MM.1S (cell line): ENCODE measurements around the gene IBTK.

Source experiments
- DNase-seq: peaks from one replicate; pipeline ENCODE4 v3.0.0-alpha.2; 2015
- H2AFZ ChIP-seq: fragments of 300-600 bp; sonication (generic); 2 replicates; pipeline ENCODE4 v1.6.0; 2016; ENCODE audit warnings: antibody characterized with exemption, low read length
- H3F3A ChIP-seq: fragments of 300-600 bp; sonication (generic); 2 replicates; pipeline ENCODE4 v1.6.1; 2016; ENCODE audit warnings: mild to moderate bottlenecking, antibody characterized with exemption, low read length, moderate library complexity, mixed read lengths; ENCODE audit not compliant: insufficient read depth
- H3K27ac ChIP-seq: fragments of 300-600 bp; sonication (generic); 2 replicates; pipeline ENCODE4 v1.5.1; 2016; ENCODE audit warnings: mild to moderate bottlenecking, low read length
- H3K27me3 ChIP-seq: fragments of 300-600 bp; sonication (generic); replicated peaks from 2 replicates; pipeline ENCODE4 v1.6.0; 2016; ENCODE audit warnings: low read length; ENCODE audit not compliant: insufficient read depth
- H3K36me3 ChIP-seq: fragments of 300-600 bp; sonication (generic); replicated peaks from 2 replicates; pipeline ENCODE4 v1.6.1; 2016; ENCODE audit warnings: mild to moderate bottlenecking, low read length, mixed read lengths; ENCODE audit not compliant: insufficient read depth
- H3K4me1 ChIP-seq: fragments of 300-600 bp; sonication (generic); 2 replicates; pipeline ENCODE4 v1.6.1; 2016; ENCODE audit warnings: low read length, mixed read lengths
- H3K4me2 ChIP-seq: fragments of 300-600 bp; sonication (generic); 2 replicates; pipeline ENCODE4 v1.6.0; 2016; ENCODE audit warnings: low read depth, low read length
- H3K4me3 ChIP-seq: fragments of 300-600 bp; sonication (generic); 2 replicates; pipeline ENCODE4 v1.5.1; 2016; ENCODE audit warnings: low read length, mixed read lengths
- H3K79me2 ChIP-seq: fragments of 300-600 bp; sonication (generic); 2 replicates; pipeline ENCODE4 v1.6.1; 2016; ENCODE audit warnings: mixed run types, low read length, mixed read lengths
- H3K9ac ChIP-seq: fragments of 300-600 bp; sonication (generic); 2 replicates; pipeline ENCODE4 v1.6.1; 2016; ENCODE audit warnings: low read length, mixed read lengths
- H3K9me2 ChIP-seq: fragments of 300-600 bp; sonication (generic); replicated peaks from 2 replicates; pipeline ENCODE4 v1.6.1; 2016; ENCODE audit warnings: mild to moderate bottlenecking, low read length, mixed read lengths; ENCODE audit not compliant: insufficient read depth
- H3K9me3 ChIP-seq: fragments of 300-600 bp; sonication (generic); replicated peaks from 2 replicates; pipeline ENCODE4 v1.6.1; 2016; ENCODE audit warnings: mild to moderate bottlenecking, low read length, mixed read lengths; ENCODE audit not compliant: insufficient read depth
- H4K20me1 ChIP-seq: fragments of 300-600 bp; sonication (generic); 2 replicates; pipeline ENCODE4 v1.6.1; 2016; ENCODE audit warnings: mild to moderate bottlenecking, low read length, moderate library complexity, mixed read lengths; ENCODE audit not compliant: insufficient read depth
- EZH2 ChIP-seq: fragments of 300-600 bp; sonication (generic); optimal IDR thresholded peaks from 2 replicates; pipeline ENCODE3; 2017; ENCODE audit warnings: low read depth, mild to moderate bottlenecking, antibody characterized with exemption, low read length, mixed read lengths
- EZH2phosphoT487 ChIP-seq: fragments of 300-600 bp; sonication (generic); IDR thresholded peaks from 2 replicates; pipeline ENCODE4 v1.6.1; 2018; ENCODE audit warnings: antibody characterized with exemption, low read length
- TF ChIP-seq, protein P1 (sequence below): fragments of 300-600 bp; sonication (generic); IDR thresholded peaks from 2 replicates; pipeline ENCODE4 v1.5.1; 2016; ENCODE audit warnings: antibody characterized with exemption, low read length, mixed read lengths

IBTK gene

DNA sequence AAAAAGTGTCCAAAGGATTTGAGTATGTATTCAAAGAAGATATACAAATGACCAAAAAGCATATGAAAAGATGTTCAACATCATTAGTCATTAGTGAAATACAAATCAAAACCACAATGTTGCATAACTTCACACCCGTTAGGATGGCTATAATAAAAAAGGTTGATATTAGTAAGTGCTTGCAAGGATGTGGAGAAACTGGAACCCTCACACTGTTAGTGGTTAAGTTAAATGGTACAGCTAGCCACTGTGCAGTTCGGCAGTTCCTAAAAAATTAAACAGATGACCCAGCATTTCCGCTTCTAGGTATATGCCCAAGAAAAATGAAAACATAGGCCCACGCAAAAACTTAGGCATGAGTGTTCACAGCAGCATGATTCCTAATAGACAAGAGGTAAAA is 38.6 kb downstream of the IBTK start:
- no peaks in the 10 kb centered on the region for H3K4me1 ChIP-seq
- H3K9ac ChIP-seq = no peak overlapping the region
- H2AFZ ChIP-seq = no peak overlapping the region
- peaks cover 3% of the 10 kb centered on the region; the same call in 1 of the 2 replicates for H3K36me3 ChIP-seq
- H3K9me3 ChIP-seq = no peaks in the 10 kb centered on the region
- no peaks in the 10 kb centered on the region for H3F3A ChIP-seq
- H3K27me3 ChIP-seq = no peaks in the 10 kb centered on the region
- H4K20me1 ChIP-seq = no peaks in the 10 kb centered on the region
- DNase-seq = no peak
- no peak overlapping the region for H3K4me3 ChIP-seq
- H3K4me2 ChIP-seq = no peak overlapping the region
- no peaks in the 10 kb centered on the region for H3K79me2 ChIP-seq
- no peaks in the 10 kb centered on the region for H3K9me2 ChIP-seq
- TF ChIP-seq EZH2phosphoT487 (no peak), EZH2 (no peak)
- TF ChIP-seq, protein P1, sequence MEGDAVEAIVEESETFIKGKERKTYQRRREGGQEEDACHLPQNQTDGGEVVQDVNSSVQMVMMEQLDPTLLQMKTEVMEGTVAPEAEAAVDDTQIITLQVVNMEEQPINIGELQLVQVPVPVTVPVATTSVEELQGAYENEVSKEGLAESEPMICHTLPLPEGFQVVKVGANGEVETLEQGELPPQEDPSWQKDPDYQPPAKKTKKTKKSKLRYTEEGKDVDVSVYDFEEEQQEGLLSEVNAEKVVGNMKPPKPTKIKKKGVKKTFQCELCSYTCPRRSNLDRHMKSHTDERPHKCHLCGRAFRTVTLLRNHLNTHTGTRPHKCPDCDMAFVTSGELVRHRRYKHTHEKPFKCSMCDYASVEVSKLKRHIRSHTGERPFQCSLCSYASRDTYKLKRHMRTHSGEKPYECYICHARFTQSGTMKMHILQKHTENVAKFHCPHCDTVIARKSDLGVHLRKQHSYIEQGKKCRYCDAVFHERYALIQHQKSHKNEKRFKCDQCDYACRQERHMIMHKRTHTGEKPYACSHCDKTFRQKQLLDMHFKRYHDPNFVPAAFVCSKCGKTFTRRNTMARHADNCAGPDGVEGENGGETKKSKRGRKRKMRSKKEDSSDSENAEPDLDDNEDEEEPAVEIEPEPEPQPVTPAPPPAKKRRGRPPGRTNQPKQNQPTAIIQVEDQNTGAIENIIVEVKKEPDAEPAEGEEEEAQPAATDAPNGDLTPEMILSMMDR = no peak
- no peak overlapping the region for H3K27ac ChIP-seq

GRCh38 chr6:82205930-82206392 is 41.6 kb downstream of the IBTK start:
- H3K9ac ChIP-seq = no peak overlapping the region
- no peaks in the 10 kb centered on the region for H3F3A ChIP-seq
- TF ChIP-seq EZH2 (no peak), EZH2phosphoT487 (no peak)
- TF ChIP-seq, protein P1 = no peak
- H3K4me2 ChIP-seq = no peak overlapping the region
- H3K36me3 ChIP-seq = peaks cover 7% of the 10 kb centered on the region
- H3K9me2 ChIP-seq = no peaks in the 10 kb centered on the region
- H3K27ac ChIP-seq = no peak overlapping the region
- no peaks in the 10 kb centered on the region for H3K27me3 ChIP-seq
- no peak overlapping the region for H3K4me3 ChIP-seq
- no peak for DNase-seq
- H3K9me3 ChIP-seq = no peaks in the 10 kb centered on the region
- no peaks in the 10 kb centered on the region for H3K4me1 ChIP-seq
- no peaks in the 10 kb centered on the region for H3K79me2 ChIP-seq
- H2AFZ ChIP-seq = no peak overlapping the region
- no peaks in the 10 kb centered on the region for H4K20me1 ChIP-seq

DNA sequence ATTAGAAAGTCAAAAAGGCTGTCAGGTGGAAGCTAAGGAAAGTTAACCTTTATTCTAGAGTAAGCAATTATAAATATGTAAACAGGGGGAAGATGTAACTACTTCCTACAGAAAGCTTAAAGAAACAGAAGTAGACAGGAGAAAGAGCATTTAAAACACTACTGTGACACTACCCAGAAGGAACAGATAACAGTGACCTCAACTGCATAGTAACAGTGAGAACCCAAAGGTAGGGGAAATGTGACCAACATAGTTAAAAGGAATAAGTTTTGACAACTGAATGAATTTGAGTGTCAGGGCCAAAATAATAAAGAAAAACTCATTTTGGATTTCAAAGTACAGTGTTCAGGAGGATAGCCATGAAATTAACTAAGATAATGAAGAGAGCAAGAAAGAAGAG is 43.5 kb downstream of the IBTK start:
- H3K36me3 ChIP-seq = peaks cover 22% of the 10 kb centered on the region
- no peak overlapping the region for H3K27ac ChIP-seq
- no peaks in the 10 kb centered on the region for H3K9me3 ChIP-seq
- H3K27me3 ChIP-seq = no peaks in the 10 kb centered on the region
- no peak overlapping the region for H3K4me3 ChIP-seq
- no peaks in the 10 kb centered on the region for H3F3A ChIP-seq
- H3K4me2 ChIP-seq = no peak overlapping the region
- DNase-seq = no peak
- no peaks in the 10 kb centered on the region for H3K9me2 ChIP-seq
- no peak overlapping the region for H2AFZ ChIP-seq
- no peaks in the 10 kb centered on the region for H3K4me1 ChIP-seq
- H3K9ac ChIP-seq = no peak overlapping the region
- H4K20me1 ChIP-seq = no peaks in the 10 kb centered on the region
- TF ChIP-seq, protein P1 = no peak
- TF ChIP-seq EZH2 (no peak), EZH2phosphoT487 (no peak)
- no peaks in the 10 kb centered on the region for H3K79me2 ChIP-seq
